ENCODE results near the gene SERF1B.
"Not testable (repeated sequence)": the region's sequence is repeated elsewhere in the genome, so short reads cannot be mapped to it uniquely, and the experiment has no call there.

GRCh38 chr5:70041411-70041810 is 16.4 kb downstream of the SERF1B start:
- TF ChIP-seq CTCF (conservative IDR thresholded peaks at IDR 0.05; ENCODE audit: low read length); EZH2phosphoT487 (IDR thresholded peaks at IDR 0.05; ENCODE audit: borderline replicate concordance, low read depth, low read length): not testable (repeated sequence)

Measured in OCI-LY7 (cell line).